Testis (tissue), 2 donors: ENCODE results near the gene IZUMO1R.

Experiments used
- POLR2A ChIP-seq: fragments of 450-650 bp; IDR thresholded peaks from one replicate; pipeline ENCODE4 v1.6.1; 2017; ENCODE audit warnings: antibody characterized with exemption, mild to moderate bottlenecking, moderate library complexity
- TF ChIP-seq, protein P1 (sequence below), 3 experiments: fragments of 450-650 bp in 2 of 3; fragments of 200-600 bp in 1 of 3; sonication (generic) in 1 of 3; IDR thresholded peaks; one replicate each; pipeline ENCODE4 v1.5.1; 2016 to 2019; ENCODE audit warnings: antibody characterized with exemption in 3 of 3, mild to moderate bottlenecking in 2 of 3, moderate library complexity in 1 of 3

DNA sequence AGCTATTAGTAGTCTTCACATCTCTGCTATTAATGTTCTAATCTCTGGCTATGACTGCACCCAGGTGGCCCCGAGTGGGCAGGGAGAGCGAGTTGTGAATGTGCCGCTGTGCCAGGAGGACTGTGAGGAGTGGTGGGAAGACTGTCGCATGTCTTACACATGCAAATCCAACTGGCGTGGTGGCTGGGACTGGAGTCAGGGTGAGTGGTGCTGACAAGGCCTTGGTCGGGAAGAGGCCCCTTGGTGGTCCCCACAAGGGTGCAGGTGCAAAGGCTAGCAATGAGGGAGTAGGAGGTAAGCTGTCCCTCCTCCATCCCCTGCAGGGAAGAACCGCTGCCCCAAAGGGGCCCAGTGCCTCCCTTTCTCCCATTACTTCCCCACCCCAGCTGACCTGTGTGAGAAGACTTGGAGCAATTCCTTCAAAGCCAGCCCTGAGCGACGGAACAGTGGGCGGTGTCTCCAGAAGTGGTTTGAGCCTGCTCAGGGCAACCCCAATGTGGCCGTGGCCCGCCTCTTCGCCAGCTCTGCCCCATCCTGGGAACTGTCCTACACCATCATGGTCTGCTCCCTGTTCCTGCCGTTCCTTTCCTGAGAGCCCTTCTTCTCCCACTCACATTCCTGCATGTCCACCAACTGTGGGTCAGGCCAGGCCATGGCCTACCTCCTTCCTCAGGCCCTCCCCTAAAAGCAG lies 2.9 kb downstream of the IZUMO1R start:
- TF ChIP-seq, protein P1, sequence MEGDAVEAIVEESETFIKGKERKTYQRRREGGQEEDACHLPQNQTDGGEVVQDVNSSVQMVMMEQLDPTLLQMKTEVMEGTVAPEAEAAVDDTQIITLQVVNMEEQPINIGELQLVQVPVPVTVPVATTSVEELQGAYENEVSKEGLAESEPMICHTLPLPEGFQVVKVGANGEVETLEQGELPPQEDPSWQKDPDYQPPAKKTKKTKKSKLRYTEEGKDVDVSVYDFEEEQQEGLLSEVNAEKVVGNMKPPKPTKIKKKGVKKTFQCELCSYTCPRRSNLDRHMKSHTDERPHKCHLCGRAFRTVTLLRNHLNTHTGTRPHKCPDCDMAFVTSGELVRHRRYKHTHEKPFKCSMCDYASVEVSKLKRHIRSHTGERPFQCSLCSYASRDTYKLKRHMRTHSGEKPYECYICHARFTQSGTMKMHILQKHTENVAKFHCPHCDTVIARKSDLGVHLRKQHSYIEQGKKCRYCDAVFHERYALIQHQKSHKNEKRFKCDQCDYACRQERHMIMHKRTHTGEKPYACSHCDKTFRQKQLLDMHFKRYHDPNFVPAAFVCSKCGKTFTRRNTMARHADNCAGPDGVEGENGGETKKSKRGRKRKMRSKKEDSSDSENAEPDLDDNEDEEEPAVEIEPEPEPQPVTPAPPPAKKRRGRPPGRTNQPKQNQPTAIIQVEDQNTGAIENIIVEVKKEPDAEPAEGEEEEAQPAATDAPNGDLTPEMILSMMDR (IDR thresholded peaks at IDR 0.05) = no peak
- no peak for TF ChIP-seq POLR2A
